GM12865 (cell line): ENCODE results near the gene ATF5.

Experiments used
- DNase-seq: peaks from one replicate; pipeline ENCODE4 v3.0.0; 2010; ENCODE audit warnings: low read depth
- H3K4me3 ChIP-seq: 2 replicates; pipeline ENCODE4 v1.5.1; 2011; ENCODE audit warnings: mild to moderate bottlenecking, low read depth, low read length, control low read depth
- CTCF ChIP-seq: IDR thresholded peaks from 2 replicates; pipeline ENCODE4 v1.5.1; 2011; ENCODE audit warnings: low read length, control low read depth, low read depth, inconsistent platforms; ENCODE audit not compliant: insufficient read depth; ENCODE audit errors: missing control alignments

Gene ATF5

GRCh38 chr19:49889687-49890348 lies 39.2 kb upstream of the ATF5 start:
- peak; percentile 72 for DNase-seq
- TF ChIP-seq CTCF: peak; percentile 61
- no peak overlapping the region for H3K4me3 ChIP-seq

DNA sequence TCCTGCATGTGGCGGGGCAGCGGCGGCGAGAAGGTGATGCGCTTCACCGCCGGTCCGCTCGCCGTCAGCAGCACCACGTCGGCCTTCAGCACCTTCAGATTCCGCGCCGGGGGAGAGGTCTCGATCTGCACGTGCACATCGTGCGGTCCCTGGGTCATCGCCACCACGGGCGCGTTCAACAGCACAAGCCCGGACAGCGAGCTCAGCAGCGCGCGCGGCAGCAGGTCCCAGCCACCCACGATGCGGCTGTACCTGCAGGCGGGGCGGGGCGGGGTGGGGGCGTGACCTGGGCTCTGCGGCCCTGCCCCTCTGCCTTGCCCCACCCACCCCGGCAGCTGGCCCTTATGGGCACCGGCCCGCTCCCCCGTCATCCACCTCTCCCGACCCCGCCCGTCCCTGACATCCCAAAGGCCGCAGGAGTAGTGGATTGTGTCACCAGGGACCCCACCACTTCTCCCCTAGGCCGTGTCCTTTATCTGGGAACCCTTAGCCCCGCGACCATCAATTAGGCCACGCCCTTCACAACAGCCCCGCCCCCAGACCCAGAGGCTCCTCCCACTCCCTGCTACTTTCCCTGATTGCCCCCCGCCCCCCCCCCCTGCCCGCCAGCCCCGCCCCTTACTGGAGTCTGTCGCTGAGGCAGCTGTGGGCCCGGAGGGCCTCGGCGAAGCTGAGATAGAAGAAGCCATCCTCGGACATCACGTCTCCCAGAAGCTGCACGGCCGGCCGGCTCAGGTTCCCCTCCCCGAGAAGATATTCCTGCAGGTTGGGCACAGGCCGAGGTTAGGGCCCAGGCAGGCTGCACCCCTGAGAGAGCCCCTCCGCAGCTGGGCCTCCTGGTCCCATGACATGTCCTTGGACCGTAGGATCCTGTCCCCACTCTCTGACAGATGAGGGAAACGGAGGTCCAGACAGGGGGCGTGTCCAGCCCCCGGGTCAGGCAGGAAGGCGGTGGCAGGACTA lies 38.4 kb upstream of the ATF5 start:
- H3K4me3 ChIP-seq: no peak overlapping the region
- peak; percentile 62 for DNase-seq
- no peak for TF ChIP-seq CTCF

- H3K4me3 ChIP-seq: no peak overlapping the region
- no peak for DNase-seq
- no peak for TF ChIP-seq CTCF
These were observed 37.6 kb upstream of the ATF5 start for GRCh38 chr19:49891393-49891792.

DNA sequence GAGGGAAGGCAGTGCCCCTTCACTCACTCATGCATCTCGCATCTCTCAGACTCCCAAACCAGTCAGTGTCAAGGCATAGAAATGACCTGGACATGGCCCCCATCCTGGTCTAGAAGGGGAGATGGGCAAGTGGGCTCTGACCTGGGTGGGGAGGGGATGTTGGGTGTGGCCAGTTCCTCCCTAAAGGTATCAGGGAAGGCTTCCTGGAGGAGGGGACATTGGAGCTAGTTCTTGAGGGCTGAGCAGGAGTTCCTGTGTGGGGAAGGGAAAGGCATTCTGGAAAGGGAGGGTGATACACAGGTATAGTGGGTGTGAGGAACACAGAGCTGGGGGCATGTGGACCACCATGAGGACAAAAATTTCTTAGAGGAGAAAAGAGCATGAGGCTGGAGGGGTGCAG lies 36.3 kb upstream of the ATF5 start:
- DNase-seq: no peak
- peak overlapping the region; percentile 34 for H3K4me3 ChIP-seq
- no peak for TF ChIP-seq CTCF

GRCh38 chr19:49894011-49894664 lies 34.9 kb upstream of the ATF5 start:
- peak; percentile 68 for DNase-seq
- peak overlapping the region; percentile 83 for H3K4me3 ChIP-seq

More at GRCh38 chr19:49894011-49894664, 34.9 kb upstream of the ATF5 start:
- TF ChIP-seq CTCF: no peak
